Measurements from ENCODE around the gene CYB5RL.

DNA sequence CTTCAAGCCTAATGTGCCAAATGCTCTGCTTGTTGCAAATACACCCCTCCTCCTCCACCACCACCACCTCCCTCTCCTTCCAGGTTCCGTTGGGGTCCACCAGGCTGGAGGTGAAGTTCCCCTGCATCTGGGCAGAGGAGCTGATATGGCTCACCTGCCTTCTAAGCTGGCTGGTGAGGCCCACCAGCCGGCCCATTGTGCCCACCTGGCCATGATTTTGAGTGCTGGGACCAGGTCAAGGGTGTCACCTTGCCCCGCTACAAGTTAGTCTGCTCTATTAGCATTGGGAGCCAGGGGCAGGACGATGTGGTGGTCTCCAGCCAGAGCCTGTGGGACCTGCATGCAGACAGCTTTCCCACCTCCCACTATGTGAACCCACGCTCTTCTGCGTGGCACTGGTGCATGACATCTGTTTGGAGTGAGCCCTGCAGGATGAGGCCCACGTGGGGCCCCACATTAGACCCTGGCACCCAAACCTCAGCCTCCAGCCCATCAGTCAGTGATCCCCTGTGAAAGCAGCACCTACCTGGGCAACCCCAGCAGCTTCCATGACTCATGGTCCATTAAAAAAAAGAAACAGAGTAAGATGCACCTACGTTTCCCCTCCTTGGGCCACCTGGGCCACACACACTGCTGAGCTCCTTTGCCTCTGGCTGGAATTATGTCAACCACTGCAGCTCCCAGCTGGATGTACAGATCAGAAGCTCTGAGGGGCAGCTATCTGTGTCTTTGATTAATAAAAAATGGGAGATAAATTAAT is 31.4 kb downstream of the CYB5RL start:
- no peak for TF ChIP-seq EZH2 (IDR thresholded peaks at IDR 0.05; ENCODE audit: insufficient read depth, low read length)
- TF ChIP-seq, protein P1, sequence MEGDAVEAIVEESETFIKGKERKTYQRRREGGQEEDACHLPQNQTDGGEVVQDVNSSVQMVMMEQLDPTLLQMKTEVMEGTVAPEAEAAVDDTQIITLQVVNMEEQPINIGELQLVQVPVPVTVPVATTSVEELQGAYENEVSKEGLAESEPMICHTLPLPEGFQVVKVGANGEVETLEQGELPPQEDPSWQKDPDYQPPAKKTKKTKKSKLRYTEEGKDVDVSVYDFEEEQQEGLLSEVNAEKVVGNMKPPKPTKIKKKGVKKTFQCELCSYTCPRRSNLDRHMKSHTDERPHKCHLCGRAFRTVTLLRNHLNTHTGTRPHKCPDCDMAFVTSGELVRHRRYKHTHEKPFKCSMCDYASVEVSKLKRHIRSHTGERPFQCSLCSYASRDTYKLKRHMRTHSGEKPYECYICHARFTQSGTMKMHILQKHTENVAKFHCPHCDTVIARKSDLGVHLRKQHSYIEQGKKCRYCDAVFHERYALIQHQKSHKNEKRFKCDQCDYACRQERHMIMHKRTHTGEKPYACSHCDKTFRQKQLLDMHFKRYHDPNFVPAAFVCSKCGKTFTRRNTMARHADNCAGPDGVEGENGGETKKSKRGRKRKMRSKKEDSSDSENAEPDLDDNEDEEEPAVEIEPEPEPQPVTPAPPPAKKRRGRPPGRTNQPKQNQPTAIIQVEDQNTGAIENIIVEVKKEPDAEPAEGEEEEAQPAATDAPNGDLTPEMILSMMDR (IDR thresholded peaks at IDR 0.05; ENCODE audit: insufficient read depth, low read depth, low read length), result no peak

Data from astrocyte (in vitro differentiated cells and primary cell).